ENCODE results near the gene POLR2L. TPM values are rescaled to one million over a fixed set of nuclear protein-coding genes. Genes with fewer than 3 reads are reported as not detected.

Gene POLR2L
- total and polyA plus RNA-seq, 2 of the 13 experiments (the other 11 are each of a cell fraction or from before 2014, with no cell fraction given) = 104 to 114 TPM

DNA sequence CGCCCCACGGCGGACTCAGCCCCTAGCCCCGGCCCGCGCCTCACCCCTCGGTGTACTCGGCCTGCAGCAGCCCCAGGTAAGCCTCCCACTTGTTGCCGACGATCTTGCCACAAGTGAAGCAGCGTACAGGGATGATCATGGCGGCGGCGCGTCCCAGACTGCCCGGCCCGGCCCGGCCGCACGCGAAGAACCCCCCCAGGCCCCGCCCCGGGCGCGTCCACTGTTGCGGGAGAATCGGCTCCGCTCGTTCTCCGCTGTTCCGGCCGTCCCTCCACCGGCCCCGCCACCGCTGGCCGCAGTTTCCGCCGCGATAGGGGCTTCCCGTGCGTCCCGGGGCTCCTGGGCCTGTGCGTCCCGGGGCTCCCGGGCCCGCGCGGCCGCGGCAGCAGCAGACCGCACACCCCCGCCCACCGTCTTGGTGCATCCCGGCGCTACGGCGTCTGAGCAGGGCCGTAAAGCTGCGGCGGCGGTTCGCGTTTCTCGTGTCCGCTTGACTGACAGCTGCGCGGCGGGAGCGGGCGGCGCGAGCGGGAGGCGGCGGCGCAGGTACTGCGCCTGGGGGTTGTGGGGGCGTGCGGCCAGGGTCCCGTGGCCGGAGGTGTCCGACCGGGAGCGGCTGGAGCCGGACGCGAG is at the start of gene POLR2L, which contains the start of gene TSPAN4 (continued):
- TF ChIP-seq AKNA (CRISPR knock-in tag; IDR thresholded peaks at IDR 0.05; ENCODE audit: borderline replicate concordance) = no peak
- TF ChIP-seq, protein P1, sequence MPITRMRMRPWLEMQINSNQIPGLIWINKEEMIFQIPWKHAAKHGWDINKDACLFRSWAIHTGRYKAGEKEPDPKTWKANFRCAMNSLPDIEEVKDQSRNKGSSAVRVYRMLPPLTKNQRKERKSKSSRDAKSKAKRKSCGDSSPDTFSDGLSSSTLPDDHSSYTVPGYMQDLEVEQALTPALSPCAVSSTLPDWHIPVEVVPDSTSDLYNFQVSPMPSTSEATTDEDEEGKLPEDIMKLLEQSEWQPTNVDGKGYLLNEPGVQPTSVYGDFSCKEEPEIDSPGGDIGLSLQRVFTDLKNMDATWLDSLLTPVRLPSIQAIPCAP (CRISPR knock-in tag; IDR thresholded peaks at IDR 0.05; ENCODE audit: low read depth) = no peak
- no peak for TF ChIP-seq NFYC (CRISPR knock-in tag; IDR thresholded peaks at IDR 0.05)
- TF ChIP-seq ZFP1 (CRISPR knock-in tag; IDR thresholded peaks at IDR 0.05) = no peak
- no peak for TF ChIP-seq HMGA1 (CRISPR knock-in tag; conservative IDR thresholded peaks at IDR 0.05)
- 0 out of 2 replicates have a peak, but pooled peaks have one; percentile 57 for TF ChIP-seq ZNF607 (CRISPR knock-in tag; IDR thresholded peaks at IDR 0.05; ENCODE audit: borderline replicate concordance)
- no peak for TF ChIP-seq SOX6 (IDR thresholded peaks at IDR 0.05)
- TF ChIP-seq SOX6 (CRISPR knock-in tag; IDR thresholded peaks at IDR 0.05) = no peak
- no peak for TF ChIP-seq ETV5 (CRISPR knock-in tag; IDR thresholded peaks at IDR 0.05; ENCODE audit: borderline replicate concordance)
- TF ChIP-seq MYC (CRISPR knock-in tag; IDR thresholded peaks at IDR 0.05; ENCODE audit: borderline replicate concordance) = peak; percentile 72
- TF ChIP-seq ZNF530 (CRISPR knock-in tag; IDR thresholded peaks at IDR 0.05; ENCODE audit: low read depth) = no peak
- TF ChIP-seq SPEN (CRISPR knock-in tag; IDR thresholded peaks at IDR 0.05; ENCODE audit: low read depth) = peak; percentile 67
- TF ChIP-seq SALL2 (CRISPR knock-in tag; IDR thresholded peaks at IDR 0.05) = peak; percentile 88
- TF ChIP-seq RFX5 (IDR thresholded peaks at IDR 0.05; ENCODE audit: low read depth, low read length) = no peak
- TF ChIP-seq ZNF772 (CRISPR knock-in tag; IDR thresholded peaks at IDR 0.05) = peak; percentile 6; the same call in 1 of the 2 replicates
- no peak for TF ChIP-seq PHB2 (IDR thresholded peaks at IDR 0.05; ENCODE audit: partially characterized antibody)
- TF ChIP-seq MAZ (IDR thresholded peaks at IDR 0.05; ENCODE audit: borderline replicate concordance, low read depth, low read length) = 0 out of 2 replicates have a peak, but pooled peaks have one; percentile 49
- TF ChIP-seq MAZ (CRISPR knock-in tag; IDR thresholded peaks at IDR 0.05; ENCODE audit: low read depth) = peak; percentile 79
- peak; percentile 65; the same call in 1 of the 2 replicates for TF ChIP-seq KDM5B (CRISPR knock-in tag; IDR thresholded peaks at IDR 0.05; ENCODE audit: borderline replicate concordance)
- peak; percentile 60; the same call in 1 of the 2 replicates for TF ChIP-seq ZNF274 (CRISPR knock-in tag; IDR thresholded peaks at IDR 0.05)
- TF ChIP-seq SRF (IDR thresholded peaks at IDR 0.05; ENCODE audit: low read depth, low read length) = no peak
- no peak; the same call in 1 of the 2 replicates for TF ChIP-seq IRX3 (CRISPR knock-in tag; IDR thresholded peaks at IDR 0.05; ENCODE audit: borderline replicate concordance, low read depth)
- TF ChIP-seq, protein P2, sequence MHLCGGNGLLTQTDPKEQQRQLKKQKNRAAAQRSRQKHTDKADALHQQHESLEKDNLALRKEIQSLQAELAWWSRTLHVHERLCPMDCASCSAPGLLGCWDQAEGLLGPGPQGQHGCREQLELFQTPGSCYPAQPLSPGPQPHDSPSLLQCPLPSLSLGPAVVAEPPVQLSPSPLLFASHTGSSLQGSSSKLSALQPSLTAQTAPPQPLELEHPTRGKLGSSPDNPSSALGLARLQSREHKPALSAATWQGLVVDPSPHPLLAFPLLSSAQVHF (CRISPR knock-in tag; IDR thresholded peaks at IDR 0.05) = 0 out of 2 replicates have a peak, but pooled peaks have one; percentile 18
- TF ChIP-seq, protein P3, sequence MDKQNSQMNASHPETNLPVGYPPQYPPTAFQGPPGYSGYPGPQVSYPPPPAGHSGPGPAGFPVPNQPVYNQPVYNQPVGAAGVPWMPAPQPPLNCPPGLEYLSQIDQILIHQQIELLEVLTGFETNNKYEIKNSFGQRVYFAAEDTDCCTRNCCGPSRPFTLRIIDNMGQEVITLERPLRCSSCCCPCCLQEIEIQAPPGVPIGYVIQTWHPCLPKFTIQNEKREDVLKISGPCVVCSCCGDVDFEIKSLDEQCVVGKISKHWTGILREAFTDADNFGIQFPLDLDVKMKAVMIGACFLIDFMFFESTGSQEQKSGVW (CRISPR knock-in tag; IDR thresholded peaks at IDR 0.05; ENCODE audit: borderline replicate concordance) = no peak
- no peak for TF ChIP-seq RAD51 (IDR thresholded peaks at IDR 0.05; ENCODE audit: borderline replicate concordance)
